ENCODE data around the gene TP63. TPM values are rescaled to one million over a fixed set of nuclear protein-coding genes. Genes with fewer than 3 reads are reported as not detected.

The TP63 gene
- total RNA-seq, 1 donor, result 0.43 TPM

GRCh38 chr3:189902230-189903186 is 271.3 kb downstream of the TP63 start:
- no peak for TF ChIP-seq CTCF (IDR thresholded peaks at IDR 0.05; ENCODE audit: insufficient read depth, low read depth, low read length)
- no peak overlapping the region for H3K4me3 ChIP-seq (ENCODE audit: low read depth, low read length)
- no peak for DNase-seq (ENCODE audit: low read depth)

GRCh38 chr3:189903562-189904250 is 272.5 kb downstream of the TP63 start:
- TF ChIP-seq CTCF (IDR thresholded peaks at IDR 0.05; ENCODE audit: insufficient read depth, low read depth, low read length), result no peak
- DNase-seq (ENCODE audit: low read depth), result no peak
- H3K4me3 ChIP-seq (ENCODE audit: low read depth, low read length), result no peak overlapping the region

- H3K4me3 ChIP-seq (ENCODE audit: low read depth, low read length), result no peak overlapping the region
- no peak for TF ChIP-seq CTCF (IDR thresholded peaks at IDR 0.05; ENCODE audit: insufficient read depth, low read depth, low read length)
- DNase-seq (ENCODE audit: low read depth), result no peak
Observed at GRCh38 chr3:189907803-189908202, 276.6 kb downstream of the TP63 start.

- no peak for DNase-seq (ENCODE audit: low read depth)
Observed at GRCh38 chr3:189908646-189909045, 277.5 kb downstream of the TP63 start.

GRCh38 chr3:189909139-189909538 is 277.9 kb downstream of the TP63 start:
- DNase-seq (ENCODE audit: low read depth), result no peak
- H3K4me3 ChIP-seq (ENCODE audit: low read depth, low read length), result no peak overlapping the region
- no peak for TF ChIP-seq CTCF (IDR thresholded peaks at IDR 0.05; ENCODE audit: insufficient read depth, low read depth, low read length)

More at GRCh38 chr3:189908646-189909045, 277.5 kb downstream of the TP63 start:
- TF ChIP-seq CTCF (IDR thresholded peaks at IDR 0.05; ENCODE audit: insufficient read depth, low read depth, low read length), result no peak
- no peak overlapping the region for H3K4me3 ChIP-seq (ENCODE audit: low read depth, low read length)

GRCh38 chr3:189909573-189909972 is 278.4 kb downstream of the TP63 start:
- no peak for DNase-seq (ENCODE audit: low read depth)
- no peak for TF ChIP-seq CTCF (IDR thresholded peaks at IDR 0.05; ENCODE audit: insufficient read depth, low read depth, low read length)
- H3K4me3 ChIP-seq (ENCODE audit: low read depth, low read length), result no peak overlapping the region

Measured in fibroblast of villous mesenchyme (primary cell).